ENCODE measurements around the gene EXOSC7.

The EXOSC7 gene

DNA sequence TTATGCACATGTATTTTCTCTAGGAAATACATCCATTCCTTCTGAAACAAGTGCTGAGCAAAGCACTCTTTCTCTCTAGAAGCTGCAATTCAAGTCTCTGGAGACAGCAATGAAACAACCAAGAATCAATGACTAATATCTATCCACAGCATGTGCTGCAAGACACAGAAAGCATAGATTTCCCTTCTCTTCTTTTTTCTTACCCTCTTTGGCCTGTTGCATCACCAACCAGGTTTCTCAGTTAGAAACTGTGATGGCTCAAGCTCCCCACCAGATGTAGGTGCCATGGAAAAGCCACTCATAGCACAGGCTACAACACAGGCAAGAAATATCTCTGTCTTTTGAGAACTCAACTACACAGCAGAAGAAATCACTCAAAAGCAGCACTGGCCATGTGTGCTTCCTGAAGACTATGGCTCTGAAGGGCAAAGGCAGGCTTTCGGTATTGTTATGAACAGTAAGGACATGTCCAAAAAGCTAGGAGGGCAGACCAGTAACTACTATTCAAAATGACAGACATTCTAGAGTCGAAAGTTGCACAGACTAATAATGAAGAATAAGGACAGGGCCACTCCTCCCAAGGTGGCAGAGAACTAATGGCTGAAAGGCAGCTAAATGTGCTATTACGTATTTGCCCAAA, 15.5 kb upstream of the EXOSC7 start:
- Histone ChIP-seq H3K9me3 (ENCODE audit: control insufficient read depth in 5 of 5, low read length in 5 of 5) (no peaks in the 10 kb centered on the region), H3K4me1 (ENCODE audit: control insufficient read depth in 5 of 5, insufficient read depth in 5 of 5, low read length in 5 of 5) (peaks cover 0 to 23% (median 16%) of the 10 kb centered on the region in 5 donors), H3K27ac (ENCODE audit: low read depth, low read length) (no peak overlapping the region), H3K27me3 (ENCODE audit: control insufficient read depth in 5 of 5, insufficient read depth in 4 of 5, low read length in 5 of 5) (no peaks in the 10 kb centered on the region), H3K4me3 (ENCODE audit: low read depth in 1 of 5, low read length in 5 of 5) (no peak overlapping the region), H3K36me3 (ENCODE audit: control insufficient read depth in 5 of 5, insufficient read depth in 5 of 5, low read length in 5 of 5) (peaks cover 3 to 25% (median 22%) of the 10 kb centered on the region in 5 donors), H3K9ac (ENCODE audit: low read length in 5 of 5) (no peak overlapping the region)

GRCh38 chr3:44961888-44962287, 14.2 kb upstream of the EXOSC7 start:
- H3K27me3 ChIP-seq (ENCODE audit: control insufficient read depth in 5 of 5, insufficient read depth in 4 of 5, low read length in 5 of 5), result no peaks in the 10 kb centered on the region
- peaks cover 3 to 23% (median 22%) of the 10 kb centered on the region in 5 donors for H3K36me3 ChIP-seq (ENCODE audit: control insufficient read depth in 5 of 5, insufficient read depth in 5 of 5, low read length in 5 of 5)
- H3K27ac ChIP-seq (ENCODE audit: low read depth, low read length), result no peak overlapping the region
- no peak overlapping the region for H3K4me3 ChIP-seq (ENCODE audit: low read depth in 1 of 5, low read length in 5 of 5)
- H3K9ac ChIP-seq (ENCODE audit: low read length in 5 of 5), result no peak overlapping the region
- H3K4me1 ChIP-seq (ENCODE audit: control insufficient read depth in 5 of 5, insufficient read depth in 5 of 5, low read length in 5 of 5), result peaks cover 0 to 15% (median 8%) of the 10 kb centered on the region in 5 donors
- no peaks in the 10 kb centered on the region for H3K9me3 ChIP-seq (ENCODE audit: control insufficient read depth in 5 of 5, low read length in 5 of 5)

- H3K4me3 ChIP-seq (ENCODE audit: low read depth in 1 of 5, low read length in 5 of 5), result no peak overlapping the region
- no peak overlapping the region for H3K9ac ChIP-seq (ENCODE audit: low read length in 5 of 5)
- H3K27ac ChIP-seq (ENCODE audit: low read depth, low read length), result no peak overlapping the region
- peaks cover 0 to 15% (median 8%) of the 10 kb centered on the region in 5 donors for H3K4me1 ChIP-seq (ENCODE audit: control insufficient read depth in 5 of 5, insufficient read depth in 5 of 5, low read length in 5 of 5)
- H3K27me3 ChIP-seq (ENCODE audit: control insufficient read depth in 5 of 5, insufficient read depth in 4 of 5, low read length in 5 of 5), result no peaks in the 10 kb centered on the region
- H3K36me3 ChIP-seq (ENCODE audit: control insufficient read depth in 5 of 5, insufficient read depth in 5 of 5, low read length in 5 of 5), result peaks cover 3 to 16% (median 14%) of the 10 kb centered on the region in 5 donors
- H3K9me3 ChIP-seq (ENCODE audit: control insufficient read depth in 5 of 5, low read length in 5 of 5), result no peaks in the 10 kb centered on the region
These were observed 13.2 kb upstream of the EXOSC7 start for GRCh38 chr3:44962621-44963393.

DNA sequence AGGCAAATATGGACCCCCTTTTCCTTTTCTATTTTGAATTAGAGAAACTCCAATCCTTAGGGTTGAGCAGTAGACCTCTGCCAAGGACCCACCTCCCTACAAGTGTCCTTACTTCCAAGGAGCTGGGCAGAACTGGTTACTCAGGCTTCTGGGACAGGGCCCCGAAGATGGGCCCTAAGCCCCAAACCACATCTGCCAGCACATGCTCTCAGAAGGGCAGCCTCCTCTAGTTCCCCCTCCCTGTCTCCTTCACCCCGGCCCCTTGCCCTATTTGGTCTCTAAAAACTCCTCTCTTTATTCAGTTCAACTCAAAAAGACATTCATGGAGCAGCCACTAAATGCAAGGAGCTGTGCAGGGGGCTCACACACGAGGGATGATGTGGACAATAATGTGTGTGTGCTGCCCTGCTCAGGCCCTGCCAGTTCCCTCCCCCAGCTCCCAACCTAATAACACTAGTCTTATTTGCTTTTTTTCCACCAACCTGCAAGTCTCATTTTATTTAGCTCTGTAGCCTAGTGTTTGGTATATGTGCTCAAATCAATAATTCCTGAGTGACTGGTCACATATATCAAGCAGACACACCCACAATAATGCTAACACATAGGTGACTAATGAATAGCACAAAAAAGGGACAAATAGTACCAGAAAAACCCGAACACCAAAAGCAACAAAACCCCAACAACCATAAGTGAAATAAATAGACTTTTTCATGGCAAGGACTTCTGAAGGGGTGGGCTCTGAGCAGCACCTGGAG, 12.3 kb upstream of the EXOSC7 start:
- Histone ChIP-seq H3K9me3 (ENCODE audit: control insufficient read depth in 5 of 5, low read length in 5 of 5) (no peaks in the 10 kb centered on the region), H3K4me1 (ENCODE audit: control insufficient read depth in 5 of 5, insufficient read depth in 5 of 5, low read length in 5 of 5) (peaks cover 0 to 21% (median 8%) of the 10 kb centered on the region in 5 donors), H3K36me3 (ENCODE audit: control insufficient read depth in 5 of 5, insufficient read depth in 5 of 5, low read length in 5 of 5) (peaks cover 3 to 8% (median 6%) of the 10 kb centered on the region in 5 donors), H3K27ac (ENCODE audit: low read depth, low read length) (no peak overlapping the region), H3K4me3 (ENCODE audit: low read depth in 1 of 5, low read length in 5 of 5) (no peak overlapping the region), H3K27me3 (ENCODE audit: control insufficient read depth in 5 of 5, insufficient read depth in 4 of 5, low read length in 5 of 5) (no peaks in the 10 kb centered on the region), H3K9ac (ENCODE audit: low read length in 5 of 5) (no peak overlapping the region)

- Histone ChIP-seq H3K36me3 (ENCODE audit: control insufficient read depth in 5 of 5, insufficient read depth in 5 of 5, low read length in 5 of 5) (peaks cover 0 to 3% (median 0%) of the 10 kb centered on the region in 5 donors), H3K27me3 (ENCODE audit: control insufficient read depth in 5 of 5, insufficient read depth in 4 of 5, low read length in 5 of 5) (no peaks in the 10 kb centered on the region), H3K27ac (ENCODE audit: low read depth, low read length) (no peak overlapping the region), H3K9me3 (ENCODE audit: control insufficient read depth in 5 of 5, low read length in 5 of 5) (no peaks in the 10 kb centered on the region), H3K4me1 (ENCODE audit: control insufficient read depth in 5 of 5, insufficient read depth in 5 of 5, low read length in 5 of 5) (peaks cover 0 to 33% (median 14%) of the 10 kb centered on the region in 5 donors), H3K4me3 (ENCODE audit: low read depth in 1 of 5, low read length in 5 of 5) (no peak overlapping the region), H3K9ac (ENCODE audit: low read length in 5 of 5) (no peak overlapping the region)
These were observed 10.9 kb upstream of the EXOSC7 start for GRCh38 chr3:44965165-44965564.

GRCh38 chr3:44966795-44967278, 9.2 kb upstream of the EXOSC7 start:
- Histone ChIP-seq H3K9me3 (ENCODE audit: control insufficient read depth in 5 of 5, low read length in 5 of 5) (no peaks in the 10 kb centered on the region), H3K4me3 (ENCODE audit: low read depth in 1 of 5, low read length in 5 of 5) (no peak overlapping the region), H3K36me3 (ENCODE audit: control insufficient read depth in 5 of 5, insufficient read depth in 5 of 5, low read length in 5 of 5) (peaks cover 0 to 3% (median 0%) of the 10 kb centered on the region in 5 donors), H3K27ac (ENCODE audit: low read depth, low read length) (no peak overlapping the region), H3K27me3 (ENCODE audit: control insufficient read depth in 5 of 5, insufficient read depth in 4 of 5, low read length in 5 of 5) (no peaks in the 10 kb centered on the region), H3K4me1 (ENCODE audit: control insufficient read depth in 5 of 5, insufficient read depth in 5 of 5, low read length in 5 of 5) (peaks cover 0 to 30% (median 7%) of the 10 kb centered on the region in 5 donors), H3K9ac (ENCODE audit: low read length in 5 of 5) (no peak overlapping the region)

DNA sequence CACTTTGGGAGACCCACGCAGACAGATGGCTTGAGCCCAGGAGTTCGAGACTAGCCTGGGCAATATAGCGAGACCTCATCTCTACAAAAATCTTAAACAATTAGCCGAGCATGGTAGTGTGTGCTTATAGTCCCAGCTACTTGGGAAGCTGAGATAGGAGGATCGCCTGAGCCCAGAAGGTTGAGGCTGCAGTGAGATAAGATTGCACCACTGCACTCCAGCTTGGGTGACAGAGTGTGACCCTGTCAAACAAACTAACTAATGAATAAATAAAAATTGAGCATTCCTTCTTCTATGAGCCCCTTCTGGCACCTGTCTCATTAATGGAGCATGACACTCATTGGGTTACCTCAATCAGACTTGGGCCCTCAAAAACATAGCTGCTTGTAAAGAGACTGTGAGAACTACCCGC, 7.6 kb upstream of the EXOSC7 start:
- Histone ChIP-seq H3K36me3 (ENCODE audit: control insufficient read depth in 5 of 5, insufficient read depth in 5 of 5, low read length in 5 of 5) (peaks cover 0 to 3% (median 0%) of the 10 kb centered on the region in 5 donors), H3K27ac (ENCODE audit: low read depth, low read length) (no peak overlapping the region), H3K4me3 (ENCODE audit: low read depth in 1 of 5, low read length in 5 of 5) (no peak overlapping the region), H3K27me3 (ENCODE audit: control insufficient read depth in 5 of 5, insufficient read depth in 4 of 5, low read length in 5 of 5) (no peaks in the 10 kb centered on the region), H3K4me1 (ENCODE audit: control insufficient read depth in 5 of 5, insufficient read depth in 5 of 5, low read length in 5 of 5) (peaks cover 0 to 22% (median 15%) of the 10 kb centered on the region in 5 donors), H3K9ac (ENCODE audit: low read length in 5 of 5) (no peak overlapping the region), H3K9me3 (ENCODE audit: control insufficient read depth in 5 of 5, low read length in 5 of 5) (no peaks in the 10 kb centered on the region)

- H3K27ac ChIP-seq (ENCODE audit: low read depth, low read length), result no peak overlapping the region
- no peaks in the 10 kb centered on the region for H3K27me3 ChIP-seq (ENCODE audit: control insufficient read depth in 5 of 5, insufficient read depth in 4 of 5, low read length in 5 of 5)
- no peak overlapping the region for H3K9ac ChIP-seq (ENCODE audit: low read length in 5 of 5)
- H3K36me3 ChIP-seq (ENCODE audit: control insufficient read depth in 5 of 5, insufficient read depth in 5 of 5, low read length in 5 of 5), result peaks cover 0 to 3% (median 0%) of the 10 kb centered on the region in 5 donors
- H3K4me1 ChIP-seq (ENCODE audit: control insufficient read depth in 5 of 5, insufficient read depth in 5 of 5, low read length in 5 of 5), result peaks cover 0 to 24% (median 19%) of the 10 kb centered on the region in 5 donors
- H3K4me3 ChIP-seq (ENCODE audit: low read depth in 1 of 5, low read length in 5 of 5), result no peak overlapping the region
- no peaks in the 10 kb centered on the region for H3K9me3 ChIP-seq (ENCODE audit: control insufficient read depth in 5 of 5, low read length in 5 of 5)
These were observed 6.8 kb upstream of the EXOSC7 start for GRCh38 chr3:44969154-44969827.

DNA sequence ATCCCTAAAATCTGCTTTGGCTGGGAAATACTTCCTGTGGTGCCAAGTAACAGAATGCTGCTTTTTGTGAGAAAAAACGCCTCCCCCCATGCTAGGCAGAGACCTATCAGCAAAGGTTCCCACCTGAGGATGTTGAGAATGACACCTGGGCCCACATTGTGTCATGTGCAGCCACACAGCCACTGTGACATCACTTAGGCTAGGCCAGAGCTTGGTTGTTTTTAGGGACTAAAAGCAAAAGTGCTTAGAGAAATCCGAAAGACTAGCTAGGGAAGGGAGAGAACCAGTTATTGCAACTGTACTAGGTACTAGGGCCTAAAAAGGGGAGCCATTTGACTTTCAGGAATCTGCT, 6.2 kb upstream of the EXOSC7 start:
- no peaks in the 10 kb centered on the region for H3K9me3 ChIP-seq (ENCODE audit: control insufficient read depth in 5 of 5, low read length in 5 of 5)
- H3K4me3 ChIP-seq (ENCODE audit: low read depth in 1 of 5, low read length in 5 of 5), result no peak overlapping the region
- H3K27me3 ChIP-seq (ENCODE audit: control insufficient read depth in 5 of 5, insufficient read depth in 4 of 5, low read length in 5 of 5), result no peaks in the 10 kb centered on the region
- no peak overlapping the region for H3K9ac ChIP-seq (ENCODE audit: low read length in 5 of 5)
- H3K4me1 ChIP-seq (ENCODE audit: control insufficient read depth in 5 of 5, insufficient read depth in 5 of 5, low read length in 5 of 5), result peaks cover 5 to 29% (median 24%) of the 10 kb centered on the region in 5 donors
- H3K27ac ChIP-seq (ENCODE audit: low read depth, low read length), result no peak overlapping the region
- H3K36me3 ChIP-seq (ENCODE audit: control insufficient read depth in 5 of 5, insufficient read depth in 5 of 5, low read length in 5 of 5), result peaks cover 0 to 3% (median 0%) of the 10 kb centered on the region in 5 donors
